ENCODE measurements around the gene TMCO6.
"Not testable (repeated sequence)": the region's sequence is repeated elsewhere in the genome, so short reads cannot be mapped to it uniquely, and the experiment has no call there.

The TMCO6 gene

GRCh38 chr5:140639148-140639981, at the start of gene TMCO6:
TMCO6 (plus strand) TSS chr5:140639451; CDS start chr5:140639528, 77 bp downstream.
- DNase-seq, result peak; percentile 45

- no peak for DNase-seq
Observed at GRCh38 chr5:140590861-140591260, 48.4 kb upstream of the TMCO6 start.

- no peak for DNase-seq
Observed at GRCh38 chr5:140591747-140592372, 47.4 kb upstream of the TMCO6 start.

GRCh38 chr5:140593070-140593469, 46.2 kb upstream of the TMCO6 start:
- DNase-seq, result not testable (repeated sequence)

- no peak for DNase-seq
Observed at GRCh38 chr5:140594169-140594568, 45.1 kb upstream of the TMCO6 start.

GRCh38 chr5:140595538-140596300, 43.5 kb upstream of the TMCO6 start:
- DNase-seq, result no peak

- DNase-seq, result no peak
Observed at GRCh38 chr5:140596321-140596741, 42.9 kb upstream of the TMCO6 start.

- DNase-seq, result no peak
Observed at GRCh38 chr5:140598836-140599235, 40.4 kb upstream of the TMCO6 start.

- no peak for DNase-seq
Observed at GRCh38 chr5:140600096-140600495, 39.2 kb upstream of the TMCO6 start.

- no peak for DNase-seq
Observed at GRCh38 chr5:140602147-140602546, 37.1 kb upstream of the TMCO6 start.

- DNase-seq, result not testable (repeated sequence)
Observed at GRCh38 chr5:140603446-140603698, 35.9 kb upstream of the TMCO6 start.

GRCh38 chr5:140603734-140604133, 35.5 kb upstream of the TMCO6 start:
- no peak for DNase-seq

- no peak for DNase-seq
Observed at GRCh38 chr5:140605879-140606278, 33.4 kb upstream of the TMCO6 start.

- DNase-seq, result no peak
Observed at GRCh38 chr5:140607031-140607430, 32.2 kb upstream of the TMCO6 start.

- DNase-seq, result no peak
Observed at GRCh38 chr5:140608722-140609121, 30.5 kb upstream of the TMCO6 start.

GRCh38 chr5:140609126-140609525, 30.1 kb upstream of the TMCO6 start:
- no peak for DNase-seq

GRCh38 chr5:140611020-140611521, 28.2 kb upstream of the TMCO6 start:
- DNase-seq, result no peak

GRCh38 chr5:140622301-140622700, 16.9 kb upstream of the TMCO6 start:
- no peak for DNase-seq

- not testable (repeated sequence) for DNase-seq
Observed at GRCh38 chr5:140623061-140623460, 16.2 kb upstream of the TMCO6 start.

- DNase-seq, result not testable (repeated sequence)
Observed at GRCh38 chr5:140624886-140625285, 14.4 kb upstream of the TMCO6 start.

GRCh38 chr5:140627972-140628371, 11.3 kb upstream of the TMCO6 start:
- DNase-seq, result no peak

GRCh38 chr5:140628711-140629110, 10.5 kb upstream of the TMCO6 start:
- DNase-seq, result no peak

- no peak for DNase-seq
Observed at GRCh38 chr5:140630292-140631035, 8.8 kb upstream of the TMCO6 start.

Measured in cortex of kidney (tissue), 1 donor.